Measurements from ENCODE around the gene CACTIN.

CACTIN gene

DNA sequence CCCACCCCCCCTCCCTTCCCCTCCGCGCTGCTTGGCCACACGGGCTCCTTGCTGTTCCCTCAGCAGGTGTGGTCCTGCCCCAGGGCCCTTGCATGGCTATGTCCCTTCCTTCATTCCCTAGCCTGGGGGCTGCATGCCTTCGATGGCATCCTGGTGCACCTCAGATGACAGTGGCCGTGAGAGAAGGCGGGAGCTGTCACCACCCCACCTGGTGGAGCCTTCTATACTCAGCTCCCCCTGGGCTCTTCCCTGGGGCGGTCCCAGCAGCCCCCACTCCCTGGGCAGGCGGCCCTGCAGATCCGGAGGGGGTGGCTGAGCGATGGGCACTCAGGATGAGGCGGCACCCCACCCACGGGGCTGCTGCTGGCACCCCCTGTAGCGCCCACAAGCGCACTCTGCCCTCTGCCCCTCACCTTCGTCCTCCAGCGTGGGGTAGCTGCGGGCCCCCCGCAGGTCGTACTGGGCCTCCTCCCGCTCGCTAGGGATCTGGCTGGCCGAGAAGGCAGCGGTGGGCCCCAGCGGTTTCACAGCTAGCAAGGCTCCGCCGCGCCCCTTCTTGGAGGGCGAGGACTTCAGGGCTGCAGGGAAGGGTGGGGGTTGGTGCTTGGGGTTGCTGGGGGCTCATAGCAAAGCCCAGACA is 17.2 kb upstream of the CACTIN start:
- H3K9me3 ChIP-seq (ENCODE audit: control insufficient read depth, low read length): no peaks in the 10 kb centered on the region
- WGBS, 2 experiments (ENCODE audit: insufficient coverage in 2 of 2): 92 to 95% methylated on average over 12 to 26 of the region's 28 CpGs
- peaks cover 68% of the 10 kb centered on the region for H3K36me3 ChIP-seq (ENCODE audit: control insufficient read depth, insufficient read depth, low read length)

DNA sequence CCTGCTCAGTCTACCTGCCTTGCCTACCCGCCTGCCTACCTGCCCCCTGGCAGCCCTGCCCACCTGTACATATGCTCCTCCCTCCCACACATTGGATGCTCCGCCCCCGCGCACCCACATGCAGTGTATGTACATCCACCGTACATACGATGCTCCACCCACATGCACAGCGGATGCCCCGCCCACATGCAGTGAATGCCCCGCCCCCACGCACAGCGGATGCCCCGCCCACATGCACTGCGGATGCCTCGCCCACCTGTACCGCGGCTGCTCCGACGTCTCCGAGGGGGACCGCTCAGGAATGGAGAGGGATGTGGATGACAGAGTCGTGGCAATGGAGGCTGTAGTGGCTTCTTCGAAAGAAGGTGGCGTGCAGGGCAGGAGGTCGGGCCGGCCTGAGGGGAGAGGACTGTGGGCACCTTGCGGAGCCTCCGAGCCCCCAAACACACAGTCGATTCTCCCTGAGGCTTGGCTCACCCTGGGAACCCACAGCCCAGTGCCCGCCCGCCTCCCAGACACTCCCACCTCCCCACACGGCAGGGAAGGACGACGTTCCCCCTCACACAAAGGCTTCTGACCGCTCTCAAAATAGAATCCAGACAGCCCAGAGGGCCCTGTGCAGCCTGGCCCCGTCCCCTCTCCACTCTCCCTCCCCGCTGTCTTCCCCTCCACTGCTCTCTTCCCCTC is 16.5 kb upstream of the CACTIN start:
- no peaks in the 10 kb centered on the region for H3K9me3 ChIP-seq (ENCODE audit: control insufficient read depth, low read length)
- WGBS, 2 experiments (ENCODE audit: insufficient coverage in 2 of 2): 90 to 91% methylated on average over 31 to 36 of the region's 36 CpGs
- H3K27ac ChIP-seq (ENCODE audit: low read depth, low read length, severe bottlenecking): no peak overlapping the region
- H3K36me3 ChIP-seq (ENCODE audit: control insufficient read depth, insufficient read depth, low read length): peaks cover 65% of the 10 kb centered on the region
- H3K4me1 ChIP-seq (ENCODE audit: control insufficient read depth, insufficient read depth, low read length, poor library complexity, severe bottlenecking): no peaks in the 10 kb centered on the region
- no peak overlapping the region for H3K4me3 ChIP-seq (ENCODE audit: extremely low read depth, insufficient read depth, low read length, poor library complexity, severe bottlenecking)

More for the DNA sequence above, 17.2 kb upstream of the CACTIN start:
- no peak overlapping the region for H3K4me3 ChIP-seq (ENCODE audit: extremely low read depth, insufficient read depth, low read length, poor library complexity, severe bottlenecking)
- no peak overlapping the region for H3K27ac ChIP-seq (ENCODE audit: low read depth, low read length, severe bottlenecking)
- H3K4me1 ChIP-seq (ENCODE audit: control insufficient read depth, insufficient read depth, low read length, poor library complexity, severe bottlenecking): no peaks in the 10 kb centered on the region

DNA sequence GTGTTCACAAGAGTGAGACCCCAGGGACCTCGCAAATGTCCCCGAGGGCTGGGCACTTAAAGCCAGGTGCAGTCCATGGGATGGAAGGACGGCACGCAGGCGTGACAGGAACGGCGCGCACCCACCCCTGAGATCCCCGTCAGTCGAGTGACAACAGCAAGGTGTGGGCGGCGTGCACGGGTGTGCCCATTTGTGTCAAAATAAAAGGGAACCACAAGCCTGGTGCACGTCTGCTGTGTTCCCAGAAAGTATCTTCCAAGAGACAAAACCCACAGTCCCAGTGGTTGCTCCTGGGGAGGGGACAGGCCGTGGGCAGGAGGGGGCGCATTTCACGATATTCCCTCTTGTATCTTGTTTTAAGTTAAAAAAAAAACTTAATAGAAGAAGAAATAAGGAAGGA is 15.7 kb upstream of the CACTIN start:
- Histone ChIP-seq H3K4me1 (ENCODE audit: control insufficient read depth, insufficient read depth, low read length, poor library complexity, severe bottlenecking) (no peaks in the 10 kb centered on the region), H3K9me3 (ENCODE audit: control insufficient read depth, low read length) (no peaks in the 10 kb centered on the region), H3K36me3 (ENCODE audit: control insufficient read depth, insufficient read depth, low read length) (peaks cover 60% of the 10 kb centered on the region), H3K4me3 (ENCODE audit: extremely low read depth, insufficient read depth, low read length, poor library complexity, severe bottlenecking) (no peak overlapping the region), H3K27ac (ENCODE audit: low read depth, low read length, severe bottlenecking) (no peak overlapping the region)
- 93 to 99% methylated on average over 14 of the region's 17 CpGs for WGBS, 2 experiments (ENCODE audit: insufficient coverage in 2 of 2)

DNA sequence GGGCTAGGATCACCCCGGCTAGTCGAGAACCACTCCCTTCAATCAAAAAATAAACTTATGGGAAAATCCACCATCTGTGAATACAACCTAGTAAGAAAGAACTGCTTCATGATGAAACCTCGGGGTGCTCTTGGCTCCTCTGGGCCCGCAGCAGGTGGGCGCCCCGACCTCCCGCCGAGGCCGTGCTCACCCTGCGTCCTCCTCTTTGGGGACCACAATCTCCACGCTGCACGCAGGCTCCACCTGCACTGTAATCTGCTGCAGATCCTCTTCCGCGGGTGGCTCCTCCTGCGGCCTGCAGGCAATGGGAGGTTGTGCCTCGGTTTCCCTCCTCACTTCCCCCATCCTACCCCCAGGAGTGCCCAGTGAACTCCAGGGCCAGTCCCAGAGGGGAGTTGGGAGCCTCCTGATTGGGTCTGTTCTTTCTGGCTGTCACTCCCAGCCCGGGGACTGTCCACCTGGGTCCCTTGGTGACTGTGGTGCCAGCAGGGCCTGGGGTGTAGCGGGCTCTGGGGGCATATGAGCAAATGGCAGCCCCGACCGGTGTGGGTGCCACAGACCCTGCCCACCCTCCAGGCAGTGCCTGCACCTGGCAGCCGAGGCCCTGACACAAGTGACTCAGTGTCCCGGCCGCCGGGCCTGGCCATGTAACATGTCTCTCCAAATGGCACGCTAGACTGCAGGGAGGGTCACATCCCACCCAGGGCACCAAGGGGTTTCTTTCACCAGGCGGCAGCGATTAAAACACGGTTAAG is 15.1 kb upstream of the CACTIN start:
- Histone ChIP-seq H3K27ac (ENCODE audit: low read depth, low read length, severe bottlenecking) (no peak overlapping the region), H3K4me1 (ENCODE audit: control insufficient read depth, insufficient read depth, low read length, poor library complexity, severe bottlenecking) (no peaks in the 10 kb centered on the region), H3K36me3 (ENCODE audit: control insufficient read depth, insufficient read depth, low read length) (peaks cover 58% of the 10 kb centered on the region), H3K9me3 (ENCODE audit: control insufficient read depth, low read length) (no peaks in the 10 kb centered on the region), H3K4me3 (ENCODE audit: extremely low read depth, insufficient read depth, low read length, poor library complexity, severe bottlenecking) (no peak overlapping the region)
- 93 to 95% methylated on average over 23 to 26 of the region's 28 CpGs for WGBS, 2 experiments (ENCODE audit: insufficient coverage in 2 of 2)

DNA sequence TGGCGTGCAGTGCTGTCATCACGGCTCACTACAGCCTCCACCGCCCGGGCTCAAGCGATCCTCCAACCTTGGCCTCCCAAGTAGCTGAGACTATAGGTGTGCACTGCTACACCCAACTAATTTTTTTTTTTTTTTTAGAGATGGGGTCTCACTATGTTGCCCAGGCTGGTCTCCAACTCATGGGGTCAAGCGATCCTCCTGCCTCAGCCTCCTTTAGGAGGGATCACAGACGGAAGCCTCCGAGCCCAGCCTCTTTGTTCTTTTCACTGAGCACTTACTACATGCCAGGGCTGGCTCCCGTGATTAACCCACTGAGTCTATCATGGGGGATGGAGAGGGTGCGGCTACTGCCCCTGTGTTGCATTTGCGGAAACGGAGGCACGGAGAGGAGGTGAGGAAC is 12.9 kb upstream of the CACTIN start:
- peaks cover 42% of the 10 kb centered on the region for H3K36me3 ChIP-seq (ENCODE audit: control insufficient read depth, insufficient read depth, low read length)
- no peaks in the 10 kb centered on the region for H3K9me3 ChIP-seq (ENCODE audit: control insufficient read depth, low read length)
- 94 to 98% methylated on average over 8 to 12 of the region's 13 CpGs for WGBS, 2 experiments (ENCODE audit: insufficient coverage in 2 of 2)
- no peak overlapping the region for H3K27ac ChIP-seq (ENCODE audit: low read depth, low read length, severe bottlenecking)
- no peak overlapping the region for H3K4me3 ChIP-seq (ENCODE audit: extremely low read depth, insufficient read depth, low read length, poor library complexity, severe bottlenecking)
- no peaks in the 10 kb centered on the region for H3K4me1 ChIP-seq (ENCODE audit: control insufficient read depth, insufficient read depth, low read length, poor library complexity, severe bottlenecking)

DNA sequence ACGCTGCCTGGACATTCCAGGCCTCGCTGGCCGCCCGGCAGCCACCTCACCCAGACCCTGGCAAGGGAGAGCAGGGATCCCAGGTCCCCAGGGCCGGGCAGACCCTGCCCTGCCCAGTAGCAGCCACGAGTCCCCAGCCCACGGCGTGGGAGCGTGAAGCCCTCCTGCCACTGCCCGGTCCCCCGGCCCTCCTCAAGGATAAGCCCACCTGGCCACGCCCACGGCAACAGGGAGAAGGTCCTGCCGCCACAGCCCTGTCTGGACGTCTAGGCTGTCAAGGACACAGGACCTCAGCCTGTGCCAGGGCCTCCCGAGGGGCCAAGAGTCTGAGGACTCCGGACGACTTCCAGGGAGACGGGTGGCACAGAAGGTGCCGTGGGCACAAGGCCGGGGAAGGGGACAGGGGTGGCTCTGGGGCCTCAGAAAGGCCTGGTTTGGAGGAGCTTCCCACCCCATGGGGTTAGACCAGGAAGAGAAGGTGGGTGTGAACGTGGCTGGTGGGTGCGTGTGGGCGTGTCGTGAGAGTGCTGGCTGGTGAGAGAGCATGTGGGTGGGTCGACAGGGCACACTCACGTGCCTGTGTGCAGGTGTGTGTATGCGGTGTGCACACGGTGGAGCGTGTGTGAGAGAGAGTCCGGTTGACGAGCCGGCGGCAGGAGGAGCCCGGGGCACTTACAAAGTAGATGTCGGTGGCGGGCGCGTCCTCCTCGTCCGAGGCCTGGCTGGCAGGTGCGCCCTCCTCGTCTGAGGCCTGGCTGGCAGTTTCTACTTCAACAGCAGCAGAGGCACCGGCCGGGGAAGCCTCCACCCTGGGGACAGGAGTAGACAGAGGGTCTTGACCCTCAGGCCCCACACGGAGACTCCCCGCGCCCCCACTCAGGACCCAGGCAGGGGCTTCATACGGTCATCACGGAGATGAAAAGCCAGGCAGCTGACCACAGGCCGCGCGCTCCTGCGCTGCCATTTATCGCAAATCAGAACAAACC is 11.9 kb upstream of the CACTIN start:
- Histone ChIP-seq H3K9me3 (ENCODE audit: control insufficient read depth, low read length) (no peaks in the 10 kb centered on the region), H3K36me3 (ENCODE audit: control insufficient read depth, insufficient read depth, low read length) (peaks cover 40% of the 10 kb centered on the region), H3K4me3 (ENCODE audit: extremely low read depth, insufficient read depth, low read length, poor library complexity, severe bottlenecking) (no peak overlapping the region), H3K4me1 (ENCODE audit: control insufficient read depth, insufficient read depth, low read length, poor library complexity, severe bottlenecking) (no peaks in the 10 kb centered on the region), H3K27ac (ENCODE audit: low read depth, low read length, severe bottlenecking) (no peak overlapping the region)
- WGBS, 2 experiments (ENCODE audit: insufficient coverage in 2 of 2): 95% methylated on average over 53 to 54 of the region's 55 CpGs

DNA sequence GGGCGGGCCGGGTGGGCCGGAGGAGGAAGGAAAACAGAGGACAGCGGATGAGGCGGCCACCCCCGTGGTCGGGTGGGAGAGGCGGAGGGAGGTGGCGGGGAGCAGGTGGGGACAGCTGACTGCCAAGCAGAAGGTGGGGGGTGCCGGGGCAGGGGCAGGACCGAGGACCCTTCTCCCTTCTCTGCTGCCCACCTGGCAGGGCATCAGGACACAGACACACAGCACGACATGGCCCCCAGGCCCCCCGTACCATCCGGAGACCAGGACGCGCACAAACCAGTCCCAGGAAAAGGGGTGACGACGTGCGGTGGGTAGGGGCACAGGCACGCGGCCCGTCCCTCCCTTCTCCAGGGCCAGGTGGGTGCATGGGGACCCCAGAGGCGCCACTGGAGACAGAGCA is 11.0 kb upstream of the CACTIN start:
- Histone ChIP-seq H3K27ac (ENCODE audit: low read depth, low read length, severe bottlenecking) (no peak overlapping the region), H3K36me3 (ENCODE audit: control insufficient read depth, insufficient read depth, low read length) (peaks cover 35% of the 10 kb centered on the region), H3K4me1 (ENCODE audit: control insufficient read depth, insufficient read depth, low read length, poor library complexity, severe bottlenecking) (no peaks in the 10 kb centered on the region), H3K4me3 (ENCODE audit: extremely low read depth, insufficient read depth, low read length, poor library complexity, severe bottlenecking) (no peak overlapping the region), H3K9me3 (ENCODE audit: control insufficient read depth, low read length) (no peaks in the 10 kb centered on the region)
- 96 to 98% methylated on average over 13 to 23 of the region's 23 CpGs for WGBS, 2 experiments (ENCODE audit: insufficient coverage in 2 of 2)

DNA sequence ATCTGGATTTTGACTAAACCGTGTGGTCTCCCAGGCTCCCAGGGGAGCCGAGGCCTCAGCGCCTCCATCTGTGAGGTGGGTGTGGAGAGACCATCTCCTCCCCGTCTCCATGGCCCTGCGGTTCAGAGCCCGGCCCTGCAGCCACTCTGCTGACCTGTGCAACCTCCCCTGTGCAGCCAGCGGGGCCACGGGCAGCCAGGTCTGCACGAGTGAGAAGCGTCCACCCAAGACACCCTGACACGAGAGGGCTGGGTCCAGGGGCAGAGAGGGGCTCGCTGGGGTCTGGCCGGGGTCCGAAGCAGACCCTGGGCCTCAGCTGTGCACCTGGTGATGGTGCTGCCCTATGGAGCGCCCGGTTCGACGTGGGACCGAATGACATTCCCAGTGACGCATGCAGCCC is 10.4 kb upstream of the CACTIN start:
- Histone ChIP-seq H3K36me3 (ENCODE audit: control insufficient read depth, insufficient read depth, low read length) (peaks cover 33% of the 10 kb centered on the region), H3K4me3 (ENCODE audit: extremely low read depth, insufficient read depth, low read length, poor library complexity, severe bottlenecking) (no peak overlapping the region), H3K9me3 (ENCODE audit: control insufficient read depth, low read length) (no peaks in the 10 kb centered on the region), H3K27ac (ENCODE audit: low read depth, low read length, severe bottlenecking) (no peak overlapping the region), H3K4me1 (ENCODE audit: control insufficient read depth, insufficient read depth, low read length, poor library complexity, severe bottlenecking) (no peaks in the 10 kb centered on the region)
- WGBS, 2 experiments (ENCODE audit: insufficient coverage in 2 of 2): 93 to 96% methylated on average over 18 to 19 of the region's 20 CpGs

DNA sequence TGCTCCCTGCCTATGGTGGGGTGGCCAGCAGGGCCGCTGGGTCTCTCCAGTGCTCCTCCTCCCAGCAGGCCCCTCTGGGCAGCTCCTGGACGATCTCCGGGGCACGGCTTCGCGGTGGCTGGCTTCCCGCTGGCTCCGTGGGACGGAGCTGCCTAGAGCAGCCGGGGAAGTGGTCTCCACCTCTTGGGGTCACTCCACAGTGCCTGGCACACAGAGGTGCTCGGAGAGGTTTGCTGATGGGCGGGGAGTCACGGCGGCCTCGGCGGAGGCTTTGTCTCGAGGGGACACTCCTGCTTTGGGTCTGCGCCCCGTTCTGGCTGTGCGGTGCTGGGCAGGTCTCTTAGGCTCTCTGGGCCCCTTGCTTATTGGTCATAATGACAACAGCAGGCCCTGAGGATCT is 9.9 kb upstream of the CACTIN start:
- peaks cover 33% of the 10 kb centered on the region for H3K36me3 ChIP-seq (ENCODE audit: control insufficient read depth, insufficient read depth, low read length)

DNA sequence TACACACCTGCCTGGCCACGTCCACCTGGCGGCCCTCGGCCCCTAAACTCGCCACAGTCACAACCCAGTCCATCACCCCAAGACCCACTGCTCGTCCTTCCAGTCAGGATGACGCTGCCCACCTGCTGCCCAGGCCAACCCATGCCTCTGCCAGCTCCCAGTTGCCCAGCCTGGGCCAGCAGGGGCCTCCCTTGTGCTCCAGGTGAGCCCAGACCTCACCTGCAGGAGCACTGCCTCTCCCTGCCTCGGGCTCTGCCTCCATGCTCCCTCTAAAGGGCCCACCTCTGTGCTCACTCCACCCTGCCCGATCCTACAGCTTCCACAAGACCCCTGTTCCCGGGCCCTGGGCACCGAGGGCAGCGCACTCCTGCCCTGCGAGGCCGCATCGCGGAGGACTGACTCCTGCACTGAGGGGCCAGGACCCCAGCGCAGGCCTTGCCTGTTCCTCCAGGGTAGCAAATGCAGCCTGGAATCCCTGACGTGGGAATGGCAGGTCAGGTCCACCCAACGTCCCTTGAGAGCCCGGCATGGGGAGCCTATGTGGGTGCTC is 8.0 kb upstream of the CACTIN start:
- Histone ChIP-seq H3K36me3 (ENCODE audit: control insufficient read depth, insufficient read depth, low read length) (peaks cover 29% of the 10 kb centered on the region), H3K9me3 (ENCODE audit: control insufficient read depth, low read length) (no peaks in the 10 kb centered on the region), H3K4me3 (ENCODE audit: extremely low read depth, insufficient read depth, low read length, poor library complexity, severe bottlenecking) (no peak overlapping the region), H3K4me1 (ENCODE audit: control insufficient read depth, insufficient read depth, low read length, poor library complexity, severe bottlenecking) (no peaks in the 10 kb centered on the region), H3K27ac (ENCODE audit: low read depth, low read length, severe bottlenecking) (no peak overlapping the region)
- WGBS, 2 experiments (ENCODE audit: insufficient coverage in 2 of 2): 95 to 96% methylated on average over 19 of the region's 19 CpGs

More for the DNA sequence above, 9.9 kb upstream of the CACTIN start:
- no peak overlapping the region for H3K4me3 ChIP-seq (ENCODE audit: extremely low read depth, insufficient read depth, low read length, poor library complexity, severe bottlenecking)
- H3K9me3 ChIP-seq (ENCODE audit: control insufficient read depth, low read length): no peaks in the 10 kb centered on the region
- no peak overlapping the region for H3K27ac ChIP-seq (ENCODE audit: low read depth, low read length, severe bottlenecking)
- WGBS, 2 experiments (ENCODE audit: insufficient coverage in 2 of 2): 89 to 95% methylated on average over 20 of the region's 20 CpGs
- H3K4me1 ChIP-seq (ENCODE audit: control insufficient read depth, insufficient read depth, low read length, poor library complexity, severe bottlenecking): no peaks in the 10 kb centered on the region
